OCI-LY7 (cell line): Measurements from ENCODE around the gene PFAS.
"Not testable (repeated sequence)": the region's sequence is repeated elsewhere in the genome, so short reads cannot be mapped to it uniquely, and the experiment has no call there.

ENCODE experiments used
- CTCF ChIP-seq: fragments of 200-600 bp; sonication (generic); conservative IDR thresholded peaks from 2 replicates; pipeline ENCODE4 v1.5.1; 2014; ENCODE audit warnings: mild to moderate bottlenecking, antibody characterized with exemption, low read length, moderate library complexity, mixed read lengths
- EZH2phosphoT487 ChIP-seq: fragments of 200-600 bp; sonication (generic); IDR thresholded peaks from 2 replicates; pipeline ENCODE4 v1.6.1; 2018; ENCODE audit warnings: low read depth, borderline replicate concordance, mild to moderate bottlenecking, mixed run types, antibody characterized with exemption, low read length, moderate library complexity, mixed read lengths

- not testable (repeated sequence) for TF ChIP-seq CTCF, EZH2phosphoT487
Measured at GRCh38 chr17:8214000-8214399, 35.1 kb upstream of the PFAS start.
